ENCODE results near the gene BARHL1.
"Not testable (repeated sequence)": the region's sequence is repeated elsewhere in the genome, so short reads cannot be mapped to it uniquely, and the experiment has no call there.

Gene BARHL1

GRCh38 chr9:132556714-132557113 is 25.7 kb upstream of the BARHL1 start:
- no peak for DNase-seq (ENCODE audit: low read depth, low spot score)

DNA sequence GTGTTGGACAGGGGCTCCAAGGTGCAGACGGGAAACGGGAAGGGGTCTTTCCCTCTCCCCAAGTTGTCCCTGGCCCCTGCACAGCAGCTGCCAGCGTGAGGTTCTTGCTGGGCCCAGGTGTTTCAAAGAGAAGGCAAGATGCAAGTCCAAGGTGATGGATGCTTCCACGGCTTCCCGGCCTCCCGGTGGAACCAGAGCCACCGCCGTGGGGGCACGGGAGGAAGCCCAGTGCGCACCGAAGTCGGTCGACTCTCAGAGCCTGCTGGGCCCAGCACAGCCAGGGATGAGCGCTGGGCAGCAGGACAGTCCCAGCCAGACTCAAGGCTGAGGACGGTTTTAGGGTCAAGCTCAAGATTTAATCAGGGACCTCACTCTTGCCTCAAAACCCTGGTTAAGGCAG is 25.2 kb upstream of the BARHL1 start:
- DNase-seq (ENCODE audit: low read depth, low spot score) = no peak

GRCh38 chr9:132559711-132560110 is 22.7 kb upstream of the BARHL1 start:
- DNase-seq (ENCODE audit: low read depth, low spot score) = no peak

DNA sequence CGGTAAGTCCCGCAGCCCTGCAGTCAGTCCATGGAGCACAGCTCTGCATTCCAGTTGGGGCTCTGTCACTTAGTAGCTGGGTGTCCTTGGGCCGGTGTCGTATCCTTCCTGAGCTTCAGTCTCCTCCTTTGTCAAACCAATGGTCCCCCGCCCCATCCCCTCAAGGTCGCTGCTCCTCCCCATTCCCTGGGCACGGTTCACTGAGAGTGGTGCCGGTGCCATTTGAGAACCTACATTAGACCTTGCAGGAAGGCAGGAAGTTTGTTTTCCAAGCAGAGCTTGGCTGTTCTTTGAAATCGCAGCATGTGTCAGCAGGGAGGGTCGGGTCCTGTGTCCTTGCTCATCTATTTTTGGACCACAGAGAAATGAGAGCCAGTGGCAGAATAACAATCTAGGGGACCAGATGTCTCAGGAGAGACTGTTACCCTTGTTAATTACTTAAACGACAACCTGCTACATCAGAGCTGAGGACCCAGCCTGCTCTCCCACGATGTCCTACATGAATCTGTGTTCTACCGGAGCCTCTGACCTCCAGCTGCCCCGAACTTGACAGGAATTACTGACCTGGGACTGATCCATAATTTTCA is 21.7 kb upstream of the BARHL1 start:
- no peak for DNase-seq (ENCODE audit: low read depth, low spot score)

DNA sequence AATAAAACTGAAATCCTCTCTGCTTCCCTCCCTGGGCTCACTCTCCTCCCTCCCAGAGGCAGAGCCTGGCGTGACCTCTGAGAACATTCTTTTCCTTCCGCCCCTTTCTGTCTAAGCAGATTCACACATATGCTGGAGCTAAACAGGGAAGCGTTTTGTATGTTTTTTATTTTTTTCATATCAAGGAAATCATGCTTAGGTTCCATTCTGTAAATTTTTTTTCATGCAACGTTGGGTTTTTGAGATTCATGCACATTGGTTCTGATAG is 20.2 kb upstream of the BARHL1 start:
- DNase-seq (ENCODE audit: low read depth, low spot score) = no peak

- DNase-seq (ENCODE audit: low read depth, low spot score) = no peak
Measured at GRCh38 chr9:132564526-132564925, 17.9 kb upstream of the BARHL1 start.

GRCh38 chr9:132568787-132569186 is 13.6 kb upstream of the BARHL1 start:
- DNase-seq (ENCODE audit: low read depth, low spot score) = not testable (repeated sequence)

GRCh38 chr9:132571806-132572600 is 10.4 kb upstream of the BARHL1 start:
- no peak for DNase-seq (ENCODE audit: low read depth, low spot score)

DNA sequence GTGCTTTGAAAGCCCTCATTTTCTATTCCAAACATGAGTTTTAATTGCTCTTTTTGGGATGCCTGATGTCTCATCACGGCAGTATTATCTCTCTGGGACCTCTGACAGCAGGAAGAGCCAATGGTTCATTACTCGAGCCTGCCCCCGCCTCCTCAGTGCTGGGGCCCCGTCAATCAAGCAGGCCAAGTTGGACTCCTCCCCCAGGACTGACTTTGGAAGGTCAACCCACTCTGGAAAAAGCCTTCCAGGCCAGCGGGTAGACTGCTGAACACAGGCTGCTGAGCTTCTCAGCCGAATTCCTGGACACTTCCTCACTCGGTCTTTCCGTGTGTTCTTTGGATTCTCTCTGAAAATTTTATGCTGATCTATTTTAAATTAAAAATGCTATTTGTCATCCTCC is 9.5 kb upstream of the BARHL1 start:
- no peak for DNase-seq (ENCODE audit: low read depth, low spot score)

DNA sequence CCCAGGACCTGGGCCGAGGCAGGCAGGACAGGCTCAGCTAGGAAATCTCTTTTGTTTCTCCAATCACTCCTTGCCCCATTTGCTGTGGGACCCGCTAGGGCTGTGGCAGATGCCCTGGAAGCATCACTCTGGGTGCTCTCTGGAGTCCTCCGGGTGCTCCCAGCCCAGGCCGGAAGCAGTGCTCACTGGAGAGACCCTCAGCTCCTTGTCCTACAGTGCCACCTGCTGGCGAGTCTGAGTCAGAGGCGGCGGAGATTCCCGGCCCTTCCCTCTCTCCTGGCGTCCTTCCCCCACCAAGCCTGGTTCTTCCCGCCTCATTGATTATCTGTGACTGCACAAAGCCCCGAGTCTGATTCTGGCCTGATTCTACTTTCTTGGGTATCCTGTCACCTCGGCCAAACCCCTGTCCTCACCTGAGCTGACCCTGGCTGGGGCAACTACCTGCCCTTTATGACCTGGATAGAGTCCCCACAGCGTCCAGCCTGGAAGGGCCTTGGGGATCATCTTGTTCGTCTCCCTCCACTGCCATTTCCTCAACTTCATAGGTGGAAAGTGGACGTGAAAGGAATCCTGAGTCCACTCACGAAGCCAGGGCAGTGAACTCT is 7.3 kb upstream of the BARHL1 start:
- peak; percentile 23 for DNase-seq (ENCODE audit: low read depth, low spot score)

- DNase-seq (ENCODE audit: low read depth, low spot score) = no peak
Measured at GRCh38 chr9:132575811-132576210, 6.6 kb upstream of the BARHL1 start.

DNA sequence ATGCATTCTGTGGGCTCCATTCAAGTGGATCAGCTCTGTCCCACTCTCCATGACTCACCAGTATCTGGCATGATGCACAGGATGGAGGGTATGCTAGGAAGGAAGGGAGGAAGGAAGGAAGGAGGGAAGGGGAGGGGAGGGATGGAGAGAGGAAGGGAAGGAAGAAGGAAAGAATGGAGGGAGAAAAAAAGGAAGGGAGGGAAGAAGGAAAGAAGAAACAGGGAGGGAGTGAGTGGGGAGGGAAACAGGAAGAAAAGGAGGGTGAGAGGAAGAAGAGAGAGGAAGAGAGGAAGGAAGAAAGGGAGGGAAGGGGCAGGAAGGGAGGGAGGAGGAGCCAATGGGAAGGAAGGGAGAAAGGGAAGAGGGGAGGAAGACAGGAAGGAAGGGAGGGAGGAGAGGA is 5.3 kb upstream of the BARHL1 start:
- DNase-seq (ENCODE audit: low read depth, low spot score) = no peak

DNA sequence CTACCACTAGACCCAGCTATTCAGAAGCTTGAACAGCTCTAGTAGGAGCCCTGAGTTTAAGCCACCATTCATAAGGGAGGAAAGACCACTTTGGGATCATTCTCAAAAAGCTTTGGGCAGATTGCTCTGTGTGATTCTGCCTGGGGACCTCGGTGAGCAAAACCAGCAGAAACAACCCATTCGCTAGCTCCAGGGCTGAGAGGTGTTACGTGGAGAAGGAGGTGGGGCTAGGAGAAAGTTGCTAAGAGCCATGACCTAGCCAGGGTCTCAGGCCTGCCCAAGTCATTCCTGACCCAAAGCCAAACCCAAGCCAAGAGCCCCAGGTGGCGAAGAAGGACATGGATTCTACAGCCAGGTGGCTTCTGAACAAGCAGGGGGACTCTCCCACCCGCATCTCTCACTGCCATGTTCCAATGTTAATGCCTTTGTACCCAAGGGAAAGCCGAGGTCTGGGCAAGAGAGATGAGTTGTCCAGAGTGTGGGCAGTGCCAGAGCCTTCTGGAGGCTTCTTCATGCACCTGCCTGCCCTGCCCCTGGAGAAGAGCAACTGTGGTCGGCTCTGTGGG is 4.0 kb upstream of the BARHL1 start:
- no peak for DNase-seq (ENCODE audit: low read depth, low spot score)

DNA sequence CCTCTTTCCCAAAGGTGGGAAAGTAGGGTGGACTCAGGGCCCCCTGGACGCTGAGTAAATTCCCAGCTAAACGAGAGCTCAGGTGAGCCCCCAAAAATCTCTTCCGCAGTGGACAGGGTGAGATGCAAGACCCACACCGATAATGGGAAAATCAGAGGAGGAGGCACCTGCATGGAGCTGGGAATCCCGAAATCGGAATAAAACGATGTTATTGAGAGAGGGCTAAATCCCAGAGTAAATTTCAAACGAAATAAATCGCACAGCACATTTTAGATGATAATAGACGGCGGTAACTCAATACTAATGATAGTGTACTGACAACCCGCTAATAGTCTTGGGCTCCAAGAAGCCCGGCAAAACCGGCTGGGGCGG is 3.0 kb upstream of the BARHL1 start:
- DNase-seq (ENCODE audit: low read depth, low spot score) = no peak

DNA sequence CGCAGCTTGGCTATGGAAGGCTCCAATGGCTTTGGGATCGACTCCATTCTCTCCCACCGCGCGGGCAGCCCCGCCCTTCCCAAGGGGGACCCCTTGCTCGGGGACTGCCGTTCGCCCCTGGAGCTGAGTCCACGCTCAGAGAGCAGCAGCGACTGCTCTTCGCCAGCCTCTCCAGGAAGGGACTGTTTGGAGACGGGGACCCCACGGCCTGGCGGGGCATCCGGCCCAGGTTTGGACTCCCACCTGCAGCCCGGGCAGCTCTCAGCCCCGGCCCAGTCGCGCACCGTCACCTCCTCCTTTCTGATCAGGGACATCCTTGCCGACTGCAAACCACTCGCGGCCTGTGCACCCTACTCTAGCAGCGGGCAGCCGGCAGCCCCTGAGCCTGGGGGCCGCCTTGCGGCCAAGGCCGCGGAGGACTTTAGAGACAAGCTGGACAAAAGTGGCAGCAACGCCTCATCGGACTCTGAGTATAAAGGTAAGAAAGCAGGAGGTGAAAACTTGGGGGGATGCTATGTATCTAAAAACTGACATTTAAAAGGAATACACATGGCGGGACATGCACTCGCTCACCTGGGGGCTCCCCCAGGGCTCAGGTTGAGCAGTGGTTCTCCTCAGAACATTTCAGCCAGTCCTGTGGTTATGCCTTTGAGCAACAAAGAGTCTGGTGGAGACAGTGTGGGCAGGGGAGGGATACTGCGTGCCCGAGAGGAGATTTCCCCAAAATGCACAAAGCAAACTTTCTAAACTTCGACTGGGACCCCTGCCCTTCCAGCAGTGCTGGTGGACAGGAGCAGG is 579 bp downstream of the BARHL1 start:
- DNase-seq (ENCODE audit: low read depth, low spot score) = no peak

GRCh38 chr9:132583584-132584304 is 1.3 kb downstream of the BARHL1 start:
- no peak for DNase-seq (ENCODE audit: low read depth, low spot score)

DNA sequence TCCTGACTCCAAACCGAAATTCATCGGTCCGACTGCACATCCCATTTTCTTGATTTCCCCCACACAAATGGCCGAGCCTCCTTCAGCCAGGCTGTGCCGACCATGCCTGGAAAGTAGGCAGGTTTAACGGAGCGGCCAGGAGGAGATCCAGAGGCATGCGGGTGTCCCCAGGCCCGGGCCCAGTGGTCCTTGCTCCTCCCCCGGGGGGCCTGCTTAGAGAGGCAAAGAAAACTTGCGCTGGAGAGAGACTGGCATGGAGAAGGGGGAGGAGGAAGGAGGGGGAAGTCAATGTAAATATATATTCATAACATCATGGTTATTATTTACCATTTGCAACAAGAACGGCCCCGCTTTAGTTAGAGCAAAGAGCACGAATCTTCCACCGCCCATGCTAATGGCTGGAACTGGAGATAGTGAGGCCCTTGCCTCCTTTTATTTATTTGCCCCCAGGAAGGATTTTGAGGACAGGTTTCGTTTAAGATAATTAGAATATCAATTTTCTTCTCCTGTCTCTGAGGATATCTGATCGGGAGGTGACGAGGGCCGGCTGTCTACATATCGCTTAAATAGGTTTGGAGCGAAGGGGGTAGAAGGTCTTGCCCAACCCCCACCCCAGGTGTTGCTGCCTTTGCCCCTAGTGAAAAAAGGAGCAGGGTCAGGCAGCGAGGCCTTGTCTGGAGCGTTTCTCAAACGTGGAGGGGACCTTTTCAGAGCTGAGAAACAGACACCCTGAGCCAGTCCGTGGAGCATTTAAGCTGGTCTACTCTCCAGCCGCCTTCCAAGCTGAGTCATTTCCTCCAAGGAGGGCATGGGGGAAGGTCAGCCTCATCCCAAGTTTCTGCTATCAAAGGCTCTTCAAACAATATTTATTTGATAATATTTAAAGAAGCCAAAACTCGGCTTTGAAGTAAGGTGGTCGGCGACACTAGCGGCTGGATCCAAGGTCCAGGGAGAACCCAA is 2.5 kb downstream of the BARHL1 start:
- no peak for DNase-seq (ENCODE audit: low read depth, low spot score)

GRCh38 chr9:132585954-132586829 is 3.8 kb downstream of the BARHL1 start:
- no peak for DNase-seq (ENCODE audit: low read depth, low spot score)

DNA sequence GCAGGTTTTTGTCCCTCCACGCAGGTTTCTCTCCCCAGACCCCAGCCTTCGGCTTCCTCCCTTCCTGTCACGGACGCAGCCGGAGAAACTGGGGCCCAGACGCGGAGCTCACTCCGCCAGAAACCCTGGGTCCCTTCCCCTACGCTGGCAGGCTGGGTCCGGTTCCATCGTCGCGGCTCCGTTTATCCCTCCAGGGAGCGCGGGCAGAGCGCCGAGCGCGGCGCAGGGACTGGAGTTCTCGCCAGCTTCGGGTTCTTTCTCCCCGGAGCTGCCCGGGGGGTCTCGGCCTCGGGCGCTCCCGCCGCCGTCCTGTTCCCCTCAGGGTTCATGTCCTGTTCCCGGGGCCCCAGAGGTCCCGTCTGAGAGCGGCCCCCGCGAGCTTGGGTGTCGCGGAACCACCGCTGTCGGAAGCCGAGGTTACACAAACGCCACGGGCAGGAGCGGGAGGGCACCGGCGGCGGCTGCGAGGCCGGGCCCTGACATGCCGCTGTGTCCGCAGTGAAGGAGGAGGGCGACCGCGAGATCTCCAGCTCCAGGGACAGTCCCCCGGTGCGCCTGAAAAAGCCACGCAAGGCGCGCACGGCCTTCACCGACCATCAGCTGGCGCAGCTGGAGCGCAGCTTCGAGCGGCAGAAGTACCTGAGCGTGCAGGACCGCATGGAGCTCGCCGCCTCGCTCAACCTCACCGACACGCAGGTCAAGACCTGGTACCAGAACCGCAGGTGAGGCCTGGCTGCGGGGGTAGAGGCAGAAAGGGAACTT is 4.6 kb downstream of the BARHL1 start:
- no peak for DNase-seq (ENCODE audit: low read depth, low spot score)

Measured in smooth muscle cell of the brain vasculature (primary cell).